IMR-90 (cell line): ENCODE results near the gene ABI3BP. TPM values are rescaled to one million over a fixed set of nuclear protein-coding genes. Genes with fewer than 3 reads are reported as not detected.

ENCODE experiments used
- ATAC-seq: fragments of 200-7000 bp; cut with Tn5 transposase; 2 replicates; pipeline ENCODE4 v1.9.1; 2020; ENCODE audit warnings: low read depth, mild to moderate bottlenecking, moderate library complexity
- BruUV-seq: library from RNA; stranded (reverse); fragments of 400-500 nt; replicated peaks from 2 replicates; lab custom pipeline; 2021; lab: Mats Ljungman, UMichigan
- CTCF ChIA-PET: fragments of 300-600 bp; formaldehyde crosslinking; extraction: SDS; loops from one replicate; lab custom pipeline; 2021; ENCODE audit warnings: antibody characterized with exemption; lab: Yijun Ruan, JAX
- POLR2A ChIA-PET: fragments of 300-600 bp; sonication (Branson Sonifier 250); formaldehyde crosslinking; loops from one replicate; lab custom pipeline; 2022; ENCODE audit warnings: antibody characterized with exemption; ENCODE audit not compliant: unreplicated experiment; lab: Charles Lee
- DNase-seq: peaks from one replicate; pipeline ENCODE4 v3.0.0; 2013
- H2AFZ ChIP-seq: replicated peaks from 2 replicates; pipeline ENCODE3; 2013; ENCODE audit warnings: low read length, mild to moderate bottlenecking; ENCODE audit not compliant: poor library complexity
- H2AK5ac ChIP-seq: 2 replicates; pipeline ENCODE4 v1.6.1; 2013; ENCODE audit warnings: low read depth, low read length, inconsistent platforms
- H2AK9ac ChIP-seq: replicated peaks from 2 replicates; pipeline ENCODE3; 2013; ENCODE audit warnings: mild to moderate bottlenecking, low read depth, low read length, moderate library complexity; ENCODE audit not compliant: poor library complexity
- H2BK120ac ChIP-seq: 2 replicates; pipeline ENCODE4 v1.6.1; 2013; ENCODE audit warnings: low read depth, low read length, inconsistent platforms
- H2BK15ac ChIP-seq: 3 replicates; pipeline ENCODE4 v1.6.1; 2013; ENCODE audit warnings: low read depth, low read length, inconsistent platforms
- H2BK20ac ChIP-seq: 2 replicates; pipeline ENCODE4 v1.6.1; 2013; ENCODE audit warnings: low read depth, mild to moderate bottlenecking, inconsistent platforms, low read length, moderate library complexity
- H2BK5ac ChIP-seq: 2 replicates; pipeline ENCODE4 v1.6.1; 2013; ENCODE audit warnings: mild to moderate bottlenecking, low read depth, low read length, inconsistent platforms; ENCODE audit not compliant: poor library complexity, severe bottlenecking
- H3K14ac ChIP-seq: replicated peaks from 2 replicates; pipeline ENCODE4 v1.6.1; 2013; ENCODE audit warnings: low read depth, low read length, inconsistent platforms
- H3K18ac ChIP-seq: 2 replicates; pipeline ENCODE4 v1.6.1; 2013; ENCODE audit warnings: low read depth, low read length, control low read depth
- H3K23ac ChIP-seq: 2 replicates; pipeline ENCODE4 v1.6.1; 2013; ENCODE audit warnings: low read depth, low read length, inconsistent platforms
- H3K27ac ChIP-seq: 2 replicates; pipeline ENCODE4 v1.5.1; 2013; ENCODE audit warnings: mild to moderate bottlenecking, control low read depth, low read length; ENCODE audit not compliant: insufficient read depth
- H3K27me3 ChIP-seq: 2 replicates; pipeline ENCODE4 v1.6.1; 2013; ENCODE audit warnings: low read length; ENCODE audit not compliant: control insufficient read depth, insufficient read depth
- H3K36me3 ChIP-seq: 2 replicates; pipeline ENCODE4 v1.6.1; 2013; ENCODE audit warnings: low read length, mixed read lengths; ENCODE audit not compliant: control insufficient read depth, insufficient read depth
- H3K4ac ChIP-seq: 2 replicates; pipeline ENCODE4 v1.6.1; 2013; ENCODE audit warnings: low read depth, low read length, inconsistent platforms
- H3K4me1 ChIP-seq: 2 replicates; pipeline ENCODE4 v1.6.1; 2013; ENCODE audit warnings: low read length, mixed read lengths; ENCODE audit not compliant: control insufficient read depth, insufficient read depth
- H3K4me2 ChIP-seq: 2 replicates; pipeline ENCODE4 v1.6.1; 2013; ENCODE audit warnings: low read depth, mild to moderate bottlenecking, control low read depth, low read length, moderate library complexity
- H3K4me3 ChIP-seq: 2 replicates; pipeline ENCODE4 v1.5.1; 2013; ENCODE audit warnings: low read depth, mild to moderate bottlenecking, control low read depth, low read length, moderate library complexity; ENCODE audit not compliant: insufficient read depth
- H3K56ac ChIP-seq: 2 replicates; pipeline ENCODE4 v1.6.1; 2013; ENCODE audit warnings: low read length, inconsistent platforms; ENCODE audit not compliant: insufficient read depth; ENCODE audit errors: extremely low read depth
- H3K79me1 ChIP-seq, 2 experiments: 2 replicates each; pipeline ENCODE4 v1.6.1; 2013; ENCODE audit warnings: low read length in 2 of 2, inconsistent platforms in 1 of 2, low read depth in 1 of 2
- H3K9ac ChIP-seq: 2 replicates; pipeline ENCODE4 v1.6.1; 2013; ENCODE audit warnings: low read depth, low read length, control low read depth
- H3K9me1 ChIP-seq: 2 replicates; pipeline ENCODE4 v1.6.1; 2013; ENCODE audit warnings: low read length, inconsistent platforms; ENCODE audit not compliant: insufficient read depth
- H3K9me3 ChIP-seq: 2 replicates; pipeline ENCODE4 v1.6.1; 2013; ENCODE audit warnings: low read length; ENCODE audit not compliant: control insufficient read depth, insufficient read depth
- H4K20me1 ChIP-seq: 2 replicates; pipeline ENCODE4 v1.6.1; 2013; ENCODE audit warnings: low read length, inconsistent platforms; ENCODE audit not compliant: insufficient read depth
- H4K5ac ChIP-seq: 2 replicates; pipeline ENCODE4 v1.6.1; 2013; ENCODE audit warnings: mild to moderate bottlenecking, low read depth, low read length, control low read depth
- H4K8ac ChIP-seq, 2 experiments: 2 replicates each; pipeline ENCODE4 v1.6.1; 2013; ENCODE audit warnings: low read depth in 2 of 2, low read length in 2 of 2, control low read depth in 1 of 2, inconsistent platforms in 1 of 2
- H4K91ac ChIP-seq: 2 replicates; pipeline ENCODE4 v1.6.1; 2013; ENCODE audit warnings: low read depth, low read length, inconsistent platforms; ENCODE audit not compliant: insufficient read depth
- BHLHE40 ChIP-seq: fragments of 150-350 bp; IDR thresholded peaks from 2 replicates; pipeline ENCODE4 v1.6.1; 2016; ENCODE audit warnings: mild to moderate bottlenecking, low read depth, low read length
- MAZ ChIP-seq: IDR thresholded peaks from 2 replicates; pipeline ENCODE4 v1.6.1; 2012; ENCODE audit warnings: low read depth, mild to moderate bottlenecking, low read length, improper control_type of control experiment, moderate library complexity, borderline replicate concordance
- WGBS, 2 experiments: methylation state at CpG; one replicate each; pipeline versions ENCODE4 v1.1.5 to v1.1.7; 2013; ENCODE audit warnings: missing lambda C conversion rate in 2 of 2; ENCODE audit not compliant: insufficient read length in 1 of 2; ENCODE audit errors: extremely low coverage in 2 of 2; 5-methylcytosine and 5-hydroxymethylcytosine counted together
- dilution Hi-C: fragments of 300-500 bp; cut with HindIII; formaldehyde crosslinking; loops from one replicate; pipeline ENCODE4 v1.14.3; 2018; ENCODE audit warnings: low sequenced_read_pairs; ENCODE audit not compliant: unreplicated experiment
- in situ Hi-C: fragments of 300-500 bp; cut with MboI; formaldehyde crosslinking; loops from 3 replicates; pipeline ENCODE4 v1.14.3; 2019; ENCODE audit warnings: low sequenced_read_pairs, inconsistent platforms, mixed read lengths
- intact Hi-C: fragments of 100-400 bp; cut with micrococcal nuclease; formaldehyde crosslinking; loops from 2 replicates; pipeline ENCODE4 v1.10.0; 2022
- polyA plus RNA-seq, 3 experiments: library from polyadenylated mRNA; depleted of rRNA; stranded (reverse); fragments of >200 nt; gene quantifications; 2 replicates each; pipeline ENCODE4 v1.2.3, GENCODE V29; 2012; ENCODE audit warnings: low replicate concordance in 1 of 3
- total RNA-seq: library from RNA; depleted of rRNA; stranded (reverse); fragments of >200 nt; gene quantifications from 2 replicates; pipeline ENCODE4 v1.2.3, GENCODE V29; 2012

The ABI3BP gene
- total and polyA plus RNA-seq, 2 of the 4 experiments (the other 2 are of a cell fraction) = 3.0 to 26.7 TPM

- in situ Hi-C loops = no loop called here
- H3K23ac ChIP-seq = no peak overlapping the region
- H4K20me1 ChIP-seq = no peaks in the 10 kb centered on the region
- BruUV-seq = no TSS peak
- H3K9me1 ChIP-seq = no peaks in the 10 kb centered on the region
- dilution Hi-C loops = no loop called here
- no peaks in the 10 kb centered on the region for H3K36me3 ChIP-seq
- no peak overlapping the region for H3K4ac ChIP-seq
- H2AFZ ChIP-seq = no peak overlapping the region
- no peak for DNase-seq
- H3K4me1 ChIP-seq = no peaks in the 10 kb centered on the region
- no peak overlapping the region for H2AK9ac ChIP-seq
- H2AK5ac ChIP-seq = no peak overlapping the region
- H3K4me3 ChIP-seq = no peak overlapping the region
- H3K56ac ChIP-seq = no peak overlapping the region
- no peaks in the 10 kb centered on the region for H3K79me1 ChIP-seq
- no peak overlapping the region for H3K27ac ChIP-seq
- H4K8ac ChIP-seq = no peak overlapping the region
- no peak overlapping the region for H4K5ac ChIP-seq
- H3K9ac ChIP-seq = no peak overlapping the region
- no peak overlapping the region for H2BK5ac ChIP-seq
- H3K9me3 ChIP-seq = no peaks in the 10 kb centered on the region
- intact Hi-C loops = loop anchor here (10.0 kb wide), 1 partner anchor 666 kb away; the partner anchor contains the start of gene TRMT10C
- no peak for ATAC-seq
- no peak overlapping the region for H2BK20ac ChIP-seq
- H2BK120ac ChIP-seq = no peak overlapping the region
- ChIA-PET POLR2A (no interaction called here), CTCF (no interaction called here)
- no peak overlapping the region for H3K4me2 ChIP-seq
- no peak overlapping the region for H2BK15ac ChIP-seq
- H3K27me3 ChIP-seq = no peaks in the 10 kb centered on the region
- WGBS, 2 experiments = 50% methylated on average over 2 of the region's 5 CpGs; no CpG with 5 or more reads in 1 of the 2 experiments
- TF ChIP-seq MAZ = no peak
- no peak for TF ChIP-seq BHLHE40
- H3K14ac ChIP-seq = no peak overlapping the region
- H4K91ac ChIP-seq = no peak overlapping the region
- no peak overlapping the region for H3K18ac ChIP-seq
These were observed 94.5 kb downstream of the ABI3BP start for GRCh38 chr3:100898681-100899080.
